Testis (tissue), 3 donors: ENCODE measurements around the gene ARFRP1. TPM values are rescaled to one million over a fixed set of nuclear protein-coding genes. Genes with fewer than 3 reads are reported as not detected.

Source experiments
- DNase-seq: peaks from one replicate; pipeline ENCODE4 v3.0.0-alpha.2; 2019
- H3K27ac ChIP-seq, 2 donors: fragments of 200-600 bp; sonication (generic); one replicate each; pipeline ENCODE4 v1.5.1; 2019
- H3K27me3 ChIP-seq: fragments of 200-600 bp; sonication (generic); one replicate; pipeline ENCODE4 v1.5.1; 2019
- H3K36me3 ChIP-seq: fragments of 200-600 bp; sonication (generic); one replicate; pipeline ENCODE4 v1.5.1; 2017; ENCODE audit warnings: low read depth; ENCODE audit errors: missing control alignments
- H3K4me1 ChIP-seq: fragments of 200-600 bp; sonication (generic); one replicate; pipeline ENCODE4 v1.5.1; 2019
- H3K4me3 ChIP-seq, 2 donors: fragments of 200-600 bp; sonication (generic); one replicate each; pipeline ENCODE4 v1.5.1; 2017 to 2019
- H3K9me3 ChIP-seq: fragments of 200-600 bp; sonication (generic); one replicate; pipeline ENCODE4 v1.5.1; 2017
- POLR2A ChIP-seq: fragments of 450-650 bp; IDR thresholded peaks from one replicate; pipeline ENCODE4 v1.6.1; 2017; ENCODE audit warnings: antibody characterized with exemption, mild to moderate bottlenecking, moderate library complexity
- WGBS, 2 donors: methylation state at CpG; one replicate each; pipeline ENCODE4 v1.1.5; 2018; 5-methylcytosine and 5-hydroxymethylcytosine counted together
- intact Hi-C: fragments of 100-400 bp; cut with DNase I; formaldehyde crosslinking; loops from one replicate; pipeline ENCODE4 v1.15.1; 2023; ENCODE audit warnings: low total_unique reads
- polyA plus RNA-seq: library from polyadenylated mRNA; stranded (reverse); fragments of 350-450 nt; fragmentation: Illumina TruSeq; extraction: RNeasy Lipid Tissue Mini Kit (QIAGEN cat#74804); gene quantifications from one replicate; pipeline ENCODE4 v1.2.3, GENCODE V29; 2014; ENCODE audit warnings: low read depth, low replicate concordance; ENCODE audit not compliant: insufficient read depth
- total RNA-seq, 2 donors: library from RNA; depleted of rRNA; stranded (reverse); fragments of >200 nt; gene quantifications; one replicate each; pipeline ENCODE4 v1.2.3, GENCODE V29; 2016
- TF ChIP-seq, protein P1 (sequence below), 3 experiments: fragments of 450-650 bp in 2 of 3; fragments of 200-600 bp in 1 of 3; sonication (generic) in 1 of 3; IDR thresholded peaks; one replicate each; pipeline ENCODE4 v1.5.1; 2016 to 2019; ENCODE audit warnings: antibody characterized with exemption in 3 of 3, mild to moderate bottlenecking in 2 of 3, moderate library complexity in 1 of 3

ARFRP1 gene
- total and polyA plus RNA-seq, 3 donors from 2014 or later = 37.8 to 55.6 (median 55.4) TPM

DNA sequence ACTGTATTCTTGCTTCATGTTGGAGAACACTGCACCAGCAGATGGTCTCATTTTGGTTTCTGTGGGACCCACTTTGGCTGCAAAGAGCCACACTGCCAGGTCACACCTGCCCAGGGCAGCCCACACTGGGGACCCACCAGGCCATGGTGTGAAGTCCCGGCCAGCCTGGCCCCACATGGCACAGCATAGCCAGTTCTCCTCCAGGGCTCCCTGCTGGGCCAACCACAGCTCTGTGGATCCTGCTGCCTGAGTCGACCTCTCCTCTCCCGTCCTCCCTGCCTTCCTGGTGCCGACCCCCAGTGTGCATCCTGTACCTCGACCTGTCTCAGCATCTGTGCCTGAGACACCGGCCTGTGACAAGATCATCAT lies 3.0 kb downstream of the ARFRP1 start:
- no peak overlapping the region for H3K4me3 ChIP-seq
- H3K27me3 ChIP-seq = no peaks in the 10 kb centered on the region
- no peak for DNase-seq
- no peak overlapping the region for H3K27ac ChIP-seq
- peaks cover 28% of the 10 kb centered on the region for H3K4me1 ChIP-seq
- 75 to 83% methylated on average over 6 of the region's 6 CpGs for WGBS, 2 donors
- no peaks in the 10 kb centered on the region for H3K9me3 ChIP-seq
- intact Hi-C loops = no loop called here
- TF ChIP-seq, protein P1, sequence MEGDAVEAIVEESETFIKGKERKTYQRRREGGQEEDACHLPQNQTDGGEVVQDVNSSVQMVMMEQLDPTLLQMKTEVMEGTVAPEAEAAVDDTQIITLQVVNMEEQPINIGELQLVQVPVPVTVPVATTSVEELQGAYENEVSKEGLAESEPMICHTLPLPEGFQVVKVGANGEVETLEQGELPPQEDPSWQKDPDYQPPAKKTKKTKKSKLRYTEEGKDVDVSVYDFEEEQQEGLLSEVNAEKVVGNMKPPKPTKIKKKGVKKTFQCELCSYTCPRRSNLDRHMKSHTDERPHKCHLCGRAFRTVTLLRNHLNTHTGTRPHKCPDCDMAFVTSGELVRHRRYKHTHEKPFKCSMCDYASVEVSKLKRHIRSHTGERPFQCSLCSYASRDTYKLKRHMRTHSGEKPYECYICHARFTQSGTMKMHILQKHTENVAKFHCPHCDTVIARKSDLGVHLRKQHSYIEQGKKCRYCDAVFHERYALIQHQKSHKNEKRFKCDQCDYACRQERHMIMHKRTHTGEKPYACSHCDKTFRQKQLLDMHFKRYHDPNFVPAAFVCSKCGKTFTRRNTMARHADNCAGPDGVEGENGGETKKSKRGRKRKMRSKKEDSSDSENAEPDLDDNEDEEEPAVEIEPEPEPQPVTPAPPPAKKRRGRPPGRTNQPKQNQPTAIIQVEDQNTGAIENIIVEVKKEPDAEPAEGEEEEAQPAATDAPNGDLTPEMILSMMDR (IDR thresholded peaks at IDR 0.05) = no peak
- TF ChIP-seq POLR2A = no peak
- H3K36me3 ChIP-seq = no peaks in the 10 kb centered on the region

DNA sequence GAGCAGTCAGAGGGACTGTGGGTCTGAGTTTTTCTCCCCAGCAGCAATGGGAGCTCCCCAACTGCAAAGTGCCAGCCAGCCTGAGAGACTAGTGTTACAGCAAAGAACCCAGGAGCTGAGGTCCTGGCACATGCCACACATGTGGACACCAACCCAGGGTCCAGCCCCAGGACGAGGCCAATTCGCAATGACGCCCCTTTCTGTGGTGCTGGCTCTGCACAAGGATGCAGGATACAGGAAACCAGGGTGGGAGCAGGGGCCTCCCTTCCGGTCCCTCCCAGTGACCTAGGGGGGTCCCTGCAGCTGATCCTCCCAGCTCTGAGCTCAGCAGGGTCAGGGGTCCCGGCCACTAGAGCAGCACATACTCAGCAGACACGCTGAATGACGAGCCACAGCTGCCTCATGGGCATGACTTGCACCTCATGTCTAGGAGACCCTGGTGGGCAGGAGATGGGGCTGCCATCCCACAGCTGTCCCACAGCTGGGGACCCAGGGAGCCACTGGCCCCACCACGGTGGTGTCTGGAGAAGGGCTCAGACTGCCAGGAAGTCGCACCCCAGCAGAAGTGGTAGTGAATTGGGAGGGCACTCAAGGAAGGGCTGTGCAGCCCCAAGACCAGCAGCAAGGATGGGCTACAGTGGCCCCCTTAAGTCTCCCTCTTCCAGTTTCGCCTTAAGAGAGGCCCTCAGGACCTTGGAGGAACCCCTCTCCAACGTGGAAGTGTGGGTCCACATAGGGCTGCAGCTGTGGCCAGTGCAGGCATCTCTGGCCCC lies 3.6 kb downstream of the ARFRP1 start:
- Histone ChIP-seq H3K36me3 (no peaks in the 10 kb centered on the region), H3K27me3 (no peaks in the 10 kb centered on the region), H3K4me1 (peaks cover 29% of the 10 kb centered on the region), H3K4me3 (no peak overlapping the region), H3K27ac (no peak overlapping the region), H3K9me3 (no peaks in the 10 kb centered on the region)
- intact Hi-C loops = no loop called here
- DNase-seq = no peak
- WGBS, 2 donors = 88 to 90% methylated on average over 2 to 10 of the region's 11 CpGs
- TF ChIP-seq POLR2A = no peak
- TF ChIP-seq, protein P1 (IDR thresholded peaks at IDR 0.05) = no peak

DNA sequence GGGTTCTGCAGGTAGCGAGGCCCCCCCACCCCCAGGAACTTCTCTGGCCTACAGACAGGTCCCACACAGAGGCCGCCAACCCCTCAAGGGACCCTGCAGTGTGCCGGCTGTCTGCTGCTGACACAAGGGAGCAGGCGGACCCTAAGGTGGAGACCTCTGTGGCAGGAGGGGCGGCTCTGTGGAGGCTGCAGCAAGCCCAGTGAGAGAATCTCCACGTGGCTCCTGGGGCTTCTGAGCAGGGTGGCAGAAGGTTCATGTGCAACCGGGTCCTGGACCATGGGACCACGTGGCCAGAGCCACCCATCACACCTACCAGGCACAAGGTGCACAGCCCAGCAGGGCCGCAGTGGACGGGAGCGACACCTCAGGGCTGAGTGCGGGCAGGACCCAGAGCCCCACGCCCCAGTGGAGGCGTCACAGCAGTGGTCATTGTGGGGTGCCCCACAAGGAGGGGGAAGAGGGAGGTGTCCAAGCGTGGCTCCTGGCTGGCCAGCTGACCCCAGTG lies 4.3 kb downstream of the ARFRP1 start:
- Histone ChIP-seq H3K9me3 (no peaks in the 10 kb centered on the region), H3K27me3 (no peaks in the 10 kb centered on the region), H3K36me3 (no peaks in the 10 kb centered on the region), H3K27ac (no peak overlapping the region), H3K4me1 (peaks cover 29% of the 10 kb centered on the region), H3K4me3 (no peak overlapping the region)
- WGBS, 2 donors = 90 to 100% methylated on average over 2 to 15 of the region's 15 CpGs
- intact Hi-C loops = no loop called here
- no peak for TF ChIP-seq POLR2A
- TF ChIP-seq, protein P1 (IDR thresholded peaks at IDR 0.05) = no peak
- DNase-seq = no peak

DNA sequence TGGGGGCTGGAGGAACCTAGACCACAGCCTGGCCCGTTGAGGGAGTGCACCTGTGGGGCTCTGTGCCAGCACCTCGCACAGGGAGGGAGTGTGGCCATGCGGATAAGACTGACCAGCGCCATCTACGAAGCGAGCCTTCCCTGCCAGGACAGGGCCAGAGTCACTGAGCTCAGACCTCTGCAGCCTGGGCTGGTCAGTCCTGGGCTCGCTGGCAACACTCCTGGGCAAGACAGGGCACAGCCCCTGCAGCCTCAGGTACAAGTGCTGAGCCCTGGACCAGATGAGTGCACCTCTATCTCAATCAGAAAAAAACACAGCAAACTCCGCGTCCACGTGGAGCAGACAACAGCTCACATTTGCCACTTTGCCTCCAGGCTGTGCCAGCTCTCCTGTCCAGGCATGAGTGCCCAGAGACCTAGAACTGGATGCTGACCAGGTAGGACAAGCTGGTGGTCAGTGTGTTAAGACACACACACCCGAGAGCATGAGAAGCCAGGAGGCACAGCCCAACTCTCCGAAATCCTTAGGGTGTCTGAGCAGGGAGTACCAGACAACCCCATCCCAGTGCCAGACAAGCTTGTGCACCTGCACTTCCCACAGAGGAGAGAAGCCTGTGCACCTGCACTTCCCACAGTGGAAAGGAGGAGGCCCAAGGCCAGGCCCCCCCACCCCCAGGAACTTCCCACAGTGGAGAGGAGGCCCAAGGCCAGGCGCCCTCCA lies 4.9 kb downstream of the ARFRP1 start:
- Histone ChIP-seq H3K36me3 (no peaks in the 10 kb centered on the region), H3K4me1 (peaks cover 29% of the 10 kb centered on the region), H3K27me3 (no peaks in the 10 kb centered on the region), H3K9me3 (no peaks in the 10 kb centered on the region), H3K4me3 (no peak overlapping the region), H3K27ac (no peak overlapping the region)
- TF ChIP-seq, protein P1 (IDR thresholded peaks at IDR 0.05) = no peak
- TF ChIP-seq POLR2A = no peak
- intact Hi-C loops = no loop called here
- 70 to 74% methylated on average over 5 to 13 of the region's 13 CpGs for WGBS, 2 donors
- DNase-seq = no peak
